HCT116 (cell line): ENCODE data around the gene ITGAE.
"Not testable (repeated sequence)": the region's sequence is repeated elsewhere in the genome, so short reads cannot be mapped to it uniquely, and the experiment has no call there.

Source experiments
- POLR2A ChIP-seq: IDR thresholded peaks from 2 replicates; pipeline ENCODE4 v1.7.0; 2011; ENCODE audit warnings: borderline replicate concordance; ENCODE audit not compliant: insufficient read depth, insufficient read length; ENCODE audit errors: extremely low read depth
- TF ChIP-seq, protein P1 (sequence below): IDR thresholded peaks from 2 replicates; pipeline ENCODE4 v1.6.1; 2011; ENCODE audit warnings: mild to moderate bottlenecking, low read length, moderate library complexity; ENCODE audit not compliant: insufficient replicate concordance; ENCODE audit errors: extremely low read depth
- TF ChIP-seq, protein P2 (sequence below), 3 experiments: fragments of 200-600 bp in 1 of 3; sonication (generic) in 1 of 3; IDR thresholded peaks in 2 of 3; conservative IDR thresholded peaks in 1 of 3; 2 replicates each; pipeline ENCODE4 v1.5.1; 2012 to 2017; ENCODE audit warnings: low read depth in 2 of 3, low read length in 2 of 3, antibody characterized with exemption in 1 of 3, borderline replicate concordance in 1 of 3, control low read depth in 1 of 3, mild to moderate bottlenecking in 1 of 3, mixed read lengths in 1 of 3, mixed run types in 1 of 3, moderate library complexity in 1 of 3; ENCODE audit not compliant: insufficient read depth in 1 of 3

DNA sequence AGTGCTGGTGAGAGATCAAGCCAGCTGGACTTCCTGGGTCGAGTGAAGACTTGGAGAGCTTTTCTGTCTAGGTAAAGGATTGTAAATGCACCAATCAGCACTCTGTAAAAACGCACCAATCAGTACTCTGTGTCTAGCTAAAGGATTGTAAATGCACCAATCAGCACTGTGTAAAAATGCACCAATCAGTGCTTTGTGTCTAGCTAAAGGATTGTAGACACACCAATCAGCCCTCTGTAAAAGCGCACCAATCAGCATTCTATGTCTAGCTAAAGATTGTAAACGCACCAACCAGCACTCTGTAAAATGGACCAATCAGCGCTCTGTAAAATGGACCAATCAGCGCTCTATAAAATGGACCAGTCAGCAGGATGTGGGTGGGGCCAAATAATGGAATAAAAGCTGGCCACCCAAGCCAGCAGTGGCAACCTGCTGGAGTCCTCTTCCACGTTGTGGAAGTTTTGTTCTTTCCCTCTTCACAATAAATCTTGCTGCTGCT is 98.9 kb downstream of the ITGAE start:
- TF ChIP-seq, protein P1, sequence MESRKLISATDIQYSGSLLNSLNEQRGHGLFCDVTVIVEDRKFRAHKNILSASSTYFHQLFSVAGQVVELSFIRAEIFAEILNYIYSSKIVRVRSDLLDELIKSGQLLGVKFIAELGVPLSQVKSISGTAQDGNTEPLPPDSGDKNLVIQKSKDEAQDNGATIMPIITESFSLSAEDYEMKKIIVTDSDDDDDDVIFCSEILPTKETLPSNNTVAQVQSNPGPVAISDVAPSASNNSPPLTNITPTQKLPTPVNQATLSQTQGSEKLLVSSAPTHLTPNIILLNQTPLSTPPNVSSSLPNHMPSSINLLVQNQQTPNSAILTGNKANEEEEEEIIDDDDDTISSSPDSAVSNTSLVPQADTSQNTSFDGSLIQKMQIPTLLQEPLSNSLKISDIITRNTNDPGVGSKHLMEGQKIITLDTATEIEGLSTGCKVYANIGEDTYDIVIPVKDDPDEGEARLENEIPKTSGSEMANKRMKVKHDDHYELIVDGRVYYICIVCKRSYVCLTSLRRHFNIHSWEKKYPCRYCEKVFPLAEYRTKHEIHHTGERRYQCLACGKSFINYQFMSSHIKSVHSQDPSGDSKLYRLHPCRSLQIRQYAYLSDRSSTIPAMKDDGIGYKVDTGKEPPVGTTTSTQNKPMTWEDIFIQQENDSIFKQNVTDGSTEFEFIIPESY, result not testable (repeated sequence)
- TF ChIP-seq, protein P2, sequence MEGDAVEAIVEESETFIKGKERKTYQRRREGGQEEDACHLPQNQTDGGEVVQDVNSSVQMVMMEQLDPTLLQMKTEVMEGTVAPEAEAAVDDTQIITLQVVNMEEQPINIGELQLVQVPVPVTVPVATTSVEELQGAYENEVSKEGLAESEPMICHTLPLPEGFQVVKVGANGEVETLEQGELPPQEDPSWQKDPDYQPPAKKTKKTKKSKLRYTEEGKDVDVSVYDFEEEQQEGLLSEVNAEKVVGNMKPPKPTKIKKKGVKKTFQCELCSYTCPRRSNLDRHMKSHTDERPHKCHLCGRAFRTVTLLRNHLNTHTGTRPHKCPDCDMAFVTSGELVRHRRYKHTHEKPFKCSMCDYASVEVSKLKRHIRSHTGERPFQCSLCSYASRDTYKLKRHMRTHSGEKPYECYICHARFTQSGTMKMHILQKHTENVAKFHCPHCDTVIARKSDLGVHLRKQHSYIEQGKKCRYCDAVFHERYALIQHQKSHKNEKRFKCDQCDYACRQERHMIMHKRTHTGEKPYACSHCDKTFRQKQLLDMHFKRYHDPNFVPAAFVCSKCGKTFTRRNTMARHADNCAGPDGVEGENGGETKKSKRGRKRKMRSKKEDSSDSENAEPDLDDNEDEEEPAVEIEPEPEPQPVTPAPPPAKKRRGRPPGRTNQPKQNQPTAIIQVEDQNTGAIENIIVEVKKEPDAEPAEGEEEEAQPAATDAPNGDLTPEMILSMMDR (IDR thresholded peaks at IDR 0.05 in 2 of 3, conservative IDR thresholded peaks at IDR 0.05 in 1 of 3; ENCODE audit: borderline replicate concordance in 1 of 3, insufficient read depth in 1 of 3, low read depth in 2 of 3, low read length in 2 of 3), result not testable (repeated sequence)
- TF ChIP-seq POLR2A, result not testable (repeated sequence)
